Retina (tissue), 1 donor: Measurements from ENCODE around the gene CAPN1.
A peak's percentile ranks its signal among the peaks of the same experiment; 100 is the strongest.
"Not testable (repeated sequence)": the region's sequence is repeated elsewhere in the genome, so short reads cannot be mapped to it uniquely, and the experiment has no call there.

ENCODE experiments used
- DNase-seq: peaks from one replicate; pipeline ENCODE4 v3.0.0-alpha.2; 2016

The CAPN1 gene

DNA sequence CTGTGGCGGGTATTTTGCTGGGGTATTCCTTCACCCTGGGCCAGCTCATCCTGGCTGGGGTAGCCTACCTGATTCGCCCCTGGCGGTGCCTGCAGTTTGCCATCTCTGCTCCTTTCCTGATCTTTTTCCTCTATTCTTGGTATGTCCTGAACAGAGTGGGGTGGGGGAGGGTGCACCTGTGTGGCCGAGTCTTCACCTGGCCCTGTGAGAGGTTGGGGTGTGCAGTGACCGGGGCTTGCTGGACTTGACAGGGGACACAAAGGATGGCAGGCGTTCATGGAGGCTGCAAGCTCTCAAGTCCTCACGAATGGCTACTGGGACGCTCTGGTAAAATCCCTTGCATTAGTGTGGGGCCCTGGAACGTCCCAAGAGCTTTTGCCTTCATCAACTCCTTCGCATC lies 39.3 kb downstream of the CAPN1 start:
- no peak for DNase-seq

DNA sequence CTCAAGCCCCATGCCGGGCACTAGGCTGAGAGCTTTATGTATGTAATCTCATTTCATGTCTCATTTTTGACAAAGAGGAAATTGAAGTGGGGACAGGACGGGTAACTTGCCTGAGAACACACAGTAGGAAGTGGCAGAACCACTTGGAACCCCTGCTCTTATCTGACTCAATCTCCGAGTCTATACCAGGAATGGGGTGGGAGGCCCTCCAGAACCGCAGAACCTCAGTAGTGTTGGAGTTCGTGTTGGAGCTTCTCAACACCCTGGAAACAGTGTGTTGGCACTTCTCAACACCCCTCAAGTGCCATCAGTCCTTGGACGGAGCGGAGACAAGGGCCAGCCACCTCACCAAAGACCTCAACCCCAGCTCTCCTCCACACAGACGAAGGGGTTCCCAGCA lies 41.3 kb downstream of the CAPN1 start:
- DNase-seq, result no peak

DNA sequence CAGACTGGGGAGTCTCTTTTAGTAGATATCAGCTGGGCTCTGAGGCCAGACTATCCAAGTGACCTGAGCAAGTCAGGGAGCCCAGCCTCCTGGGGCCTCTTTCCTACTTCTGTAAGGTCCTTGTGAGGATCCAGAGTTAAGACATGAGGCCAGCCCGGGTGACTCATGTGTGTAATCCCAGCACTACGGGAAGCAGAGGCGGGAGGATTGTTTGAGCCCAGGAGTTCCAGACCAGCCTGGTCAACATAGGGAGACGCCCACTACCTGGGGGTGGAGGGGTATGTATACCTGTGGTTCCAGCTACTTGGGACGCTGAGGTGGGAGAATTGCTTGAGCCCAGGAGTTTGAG lies 43.2 kb downstream of the CAPN1 start:
- DNase-seq, result no peak

DNA sequence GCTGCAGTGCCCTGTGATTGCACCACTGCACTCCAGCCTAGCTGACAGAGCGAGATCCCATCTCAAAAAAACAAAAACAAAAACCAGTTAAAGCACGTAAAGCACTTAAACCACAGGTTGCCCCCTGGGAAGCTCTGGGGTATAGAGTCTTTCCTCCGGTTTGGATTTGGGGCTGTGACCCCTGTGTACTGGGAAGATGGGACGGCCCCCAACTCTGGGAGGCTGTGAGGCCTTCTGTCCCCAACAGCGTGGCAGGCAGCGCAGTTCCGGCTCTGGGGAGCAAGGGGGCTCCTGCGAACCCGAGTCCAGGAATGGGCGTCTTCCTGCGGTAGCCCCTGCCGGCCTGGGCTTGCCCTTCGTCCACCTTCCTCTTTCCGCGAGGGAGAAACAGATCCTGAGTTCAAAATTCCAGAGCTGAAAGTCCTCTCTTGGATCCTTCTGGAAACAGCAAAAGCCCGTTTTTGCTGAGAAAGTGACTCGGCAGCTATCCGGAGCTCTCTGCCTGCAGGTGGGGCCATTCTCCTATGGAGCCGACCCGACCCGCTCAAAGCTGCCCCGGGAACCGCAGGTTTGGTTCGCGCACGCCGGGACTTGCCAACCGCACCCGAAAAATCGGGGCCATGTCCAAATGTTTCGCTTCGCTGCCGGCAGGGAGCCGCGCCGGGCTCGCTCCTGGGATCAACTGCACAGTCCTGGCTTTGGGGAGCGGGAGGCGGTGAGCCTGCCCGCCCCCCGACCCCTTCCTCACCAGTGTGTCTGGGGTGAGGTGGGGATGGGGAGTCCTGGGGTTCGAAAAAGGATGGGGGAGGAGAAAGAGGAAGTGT lies 43.8 kb downstream of the CAPN1 start:
- peak; percentile 62 for DNase-seq

DNA sequence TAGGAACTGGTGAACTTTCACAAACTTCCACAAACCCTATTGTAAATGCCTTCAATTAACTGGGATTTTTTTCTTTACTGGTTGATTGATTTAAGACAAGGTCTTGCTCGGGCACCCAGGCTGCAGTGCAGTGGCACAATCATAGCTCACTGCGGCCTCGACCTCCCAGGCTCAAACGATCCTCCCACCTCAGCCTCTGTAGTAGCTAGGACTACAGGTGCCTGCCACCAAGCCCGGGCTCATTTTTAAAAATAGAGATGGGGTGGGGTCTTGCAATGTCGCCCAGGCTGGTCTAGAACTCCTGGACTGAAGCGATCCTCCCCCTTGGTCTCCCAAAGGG lies 44.3 kb downstream of the CAPN1 start:
- DNase-seq, result no peak

DNA sequence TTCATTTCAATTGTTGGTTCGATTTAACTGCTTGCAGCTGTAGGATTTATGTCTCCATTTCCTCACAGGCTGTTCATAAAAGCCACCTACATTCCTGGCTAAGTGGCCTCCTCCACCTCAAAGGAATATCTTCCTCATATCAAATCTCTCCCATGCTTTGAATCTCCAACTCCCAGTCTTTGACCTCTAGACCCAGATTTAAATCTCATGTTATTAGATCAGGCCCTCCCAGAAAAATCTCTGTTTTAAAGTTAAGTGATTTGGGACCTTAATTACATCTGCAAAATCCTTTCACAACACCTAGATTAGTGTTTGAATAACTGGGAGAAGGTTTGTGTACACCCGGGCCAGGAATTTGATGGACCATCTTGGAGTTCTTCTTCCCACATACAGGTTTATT lies 46.2 kb downstream of the CAPN1 start:
- no peak for DNase-seq

DNA sequence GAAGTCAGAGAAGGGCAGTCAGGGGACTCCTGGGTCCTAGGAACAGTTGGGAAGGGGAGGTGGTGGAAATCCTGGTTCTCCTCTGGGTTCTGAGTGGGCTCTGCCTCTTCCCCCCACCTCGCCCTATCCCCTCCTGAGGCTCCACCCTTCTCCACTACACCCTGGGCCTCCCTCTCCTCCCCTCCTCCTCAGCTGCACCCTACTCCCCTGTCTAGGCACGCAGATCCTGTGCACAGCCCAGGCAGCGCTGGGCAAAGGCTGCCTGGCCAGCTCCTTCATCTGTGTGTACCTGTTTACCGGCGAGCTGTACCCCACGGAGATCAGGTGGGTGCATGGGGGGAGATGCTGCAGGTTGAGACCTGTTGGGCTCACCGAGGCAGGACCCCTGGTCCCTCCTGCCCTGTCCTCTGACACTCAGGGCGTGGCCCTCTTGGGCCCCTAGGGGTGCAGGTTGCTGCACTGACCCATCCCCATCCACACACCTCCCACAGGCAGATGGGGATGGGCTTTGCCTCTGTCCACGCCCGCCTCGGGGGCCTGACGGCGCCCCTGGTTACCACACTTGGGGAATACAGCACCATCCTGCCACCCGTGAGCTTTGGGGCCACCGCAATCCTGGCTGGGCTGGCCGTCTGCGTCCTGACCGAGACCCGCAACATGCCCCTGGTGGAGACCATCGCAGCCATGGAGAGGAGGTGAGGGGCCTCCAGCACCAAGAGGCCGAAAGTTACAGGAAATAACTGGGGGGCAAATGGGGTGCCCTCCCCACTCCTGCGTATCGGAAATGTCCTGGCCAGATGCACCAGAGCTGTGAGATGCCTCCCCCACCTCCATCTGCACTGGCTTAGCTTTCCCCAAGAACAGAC lies 54.7 kb downstream of the CAPN1 start:
- DNase-seq, result no peak

DNA sequence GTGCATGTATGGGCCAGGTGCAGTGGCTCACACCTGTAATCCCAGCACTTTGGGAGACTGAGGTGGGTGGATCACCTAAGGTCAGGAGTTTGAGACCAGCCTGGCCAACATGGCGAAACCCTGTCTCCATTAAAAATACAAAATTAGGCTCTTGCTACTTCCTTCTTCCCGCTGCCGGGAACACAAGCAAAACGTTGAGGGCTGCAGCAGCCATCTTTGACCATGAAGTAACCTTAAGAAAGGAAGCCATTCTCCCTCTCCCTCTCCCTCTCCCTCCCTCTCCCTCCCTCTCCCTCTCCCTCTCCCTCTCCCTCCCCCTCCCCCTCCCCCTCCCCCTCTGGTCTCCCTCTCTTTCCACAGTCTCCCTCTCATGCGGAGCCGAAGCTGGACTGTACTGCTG lies 56.6 kb downstream of the CAPN1 start:
- not testable (repeated sequence) for DNase-seq

DNA sequence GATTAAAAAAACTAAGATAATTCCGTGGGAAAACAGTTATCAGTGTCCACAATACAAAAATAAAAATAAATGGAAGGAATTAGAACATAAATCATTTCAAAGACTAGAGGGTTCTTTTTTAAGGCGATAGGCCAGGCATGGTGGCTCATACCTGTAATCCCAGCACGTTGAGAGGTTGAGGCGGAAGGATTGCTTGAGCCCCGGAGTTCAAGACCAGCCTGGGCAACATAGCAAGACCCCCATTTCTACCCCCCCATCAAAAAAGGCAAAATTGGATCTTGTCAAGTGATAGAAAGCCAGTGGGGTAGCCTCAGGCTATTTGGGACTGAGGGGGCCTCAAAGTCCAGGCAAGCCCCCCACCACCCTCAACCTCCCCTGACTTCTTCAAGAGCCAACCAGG lies 59.4 kb downstream of the CAPN1 start:
- DNase-seq, result no peak

DNA sequence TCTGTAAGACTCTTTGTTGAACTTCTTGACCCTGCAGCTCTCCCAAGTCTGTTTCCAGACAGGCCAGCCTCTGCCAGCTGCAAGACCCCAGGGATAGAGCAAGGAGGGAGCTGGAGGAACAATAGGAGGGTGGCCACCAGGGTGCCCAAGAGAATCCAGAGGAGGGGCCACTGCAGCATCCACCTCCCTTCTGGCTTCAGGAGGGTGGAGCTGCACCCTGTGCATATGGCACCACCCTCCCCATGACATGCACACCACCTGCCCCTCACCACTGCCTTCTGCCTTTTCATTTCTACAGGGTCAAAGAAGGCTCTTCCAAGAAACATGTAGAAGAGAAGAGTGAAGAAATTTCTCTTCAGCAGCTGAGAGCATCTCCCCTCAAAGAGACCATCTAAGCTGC lies 60.0 kb downstream of the CAPN1 start:
- DNase-seq, result no peak

DNA sequence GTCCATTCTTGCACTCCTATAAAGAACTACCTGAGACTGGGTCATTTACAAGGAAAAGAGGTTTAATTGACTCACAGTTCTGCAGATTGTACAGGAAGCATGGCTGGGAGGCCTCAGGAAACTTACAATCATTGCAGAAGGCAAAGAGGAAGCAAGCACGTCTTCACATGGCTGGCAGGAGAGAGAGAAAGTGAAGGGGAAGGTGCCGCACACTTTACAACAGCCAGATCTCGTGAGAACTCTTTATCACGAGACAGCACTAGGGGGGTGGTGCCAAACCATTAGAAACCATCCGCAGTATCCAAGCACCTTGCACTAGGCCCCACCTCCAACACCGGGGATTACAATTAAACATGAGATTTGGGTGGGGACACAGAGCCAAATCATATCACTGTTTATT lies 60.7 kb downstream of the CAPN1 start:
- DNase-seq, result no peak

DNA sequence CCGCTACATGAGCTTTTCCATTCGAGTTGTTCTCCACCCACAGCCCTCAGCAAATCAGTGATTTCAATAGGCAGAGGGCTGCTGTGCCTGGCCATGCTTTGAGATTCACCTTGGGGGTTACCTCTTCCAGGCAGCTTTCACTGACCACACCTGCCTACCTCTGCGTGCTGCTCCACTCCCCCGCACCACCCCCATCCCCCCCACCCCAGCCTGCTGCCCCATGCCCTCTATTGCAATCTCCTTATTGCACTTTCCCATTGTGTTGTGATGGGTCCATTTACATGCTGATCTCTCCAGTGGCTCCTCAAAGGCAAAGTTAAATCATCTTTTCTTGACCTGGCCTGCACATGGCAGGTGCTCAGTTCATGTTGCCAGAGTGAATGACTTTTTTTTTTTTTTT lies 62.1 kb downstream of the CAPN1 start:
- DNase-seq, result no peak

DNA sequence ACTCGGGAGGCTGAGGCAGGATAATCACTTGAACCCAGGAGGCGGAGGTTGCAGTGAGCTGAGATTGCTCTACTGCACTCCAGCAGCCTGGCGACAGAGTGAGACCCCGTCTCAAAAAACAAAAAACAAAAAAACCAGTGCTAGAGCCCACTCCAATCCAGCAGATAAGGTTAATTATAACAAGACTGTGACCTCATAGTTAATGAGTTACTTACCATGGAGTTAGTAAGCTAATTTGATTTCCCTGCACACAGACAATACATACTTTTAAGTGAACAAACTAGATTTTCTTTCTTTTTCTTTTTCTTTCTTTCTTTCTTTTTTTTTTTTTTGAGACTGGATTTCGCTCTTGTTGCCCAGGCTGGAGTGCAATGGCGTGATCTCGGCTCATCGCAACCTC lies 63.3 kb downstream of the CAPN1 start:
- DNase-seq, result not testable (repeated sequence)

DNA sequence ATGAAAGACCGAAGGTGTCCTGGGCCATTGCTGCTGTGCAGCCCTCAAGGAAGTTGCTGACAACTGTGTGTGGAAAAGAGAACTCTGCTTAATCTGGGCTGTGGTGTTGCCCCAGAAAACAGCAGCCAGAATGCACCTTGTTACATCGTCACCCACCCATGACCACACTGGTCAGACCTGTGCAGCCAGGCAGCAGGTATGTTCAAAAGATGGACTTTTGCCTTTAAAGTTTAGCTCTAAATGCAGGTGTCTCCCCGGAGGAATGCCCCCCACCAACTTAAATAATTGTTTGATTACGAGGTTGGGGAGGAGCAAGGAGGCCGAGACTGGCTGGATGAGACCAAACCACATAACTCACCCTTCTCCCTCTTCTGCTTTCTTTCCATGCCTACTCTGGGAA lies 64.8 kb downstream of the CAPN1 start:
- no peak for DNase-seq

DNA sequence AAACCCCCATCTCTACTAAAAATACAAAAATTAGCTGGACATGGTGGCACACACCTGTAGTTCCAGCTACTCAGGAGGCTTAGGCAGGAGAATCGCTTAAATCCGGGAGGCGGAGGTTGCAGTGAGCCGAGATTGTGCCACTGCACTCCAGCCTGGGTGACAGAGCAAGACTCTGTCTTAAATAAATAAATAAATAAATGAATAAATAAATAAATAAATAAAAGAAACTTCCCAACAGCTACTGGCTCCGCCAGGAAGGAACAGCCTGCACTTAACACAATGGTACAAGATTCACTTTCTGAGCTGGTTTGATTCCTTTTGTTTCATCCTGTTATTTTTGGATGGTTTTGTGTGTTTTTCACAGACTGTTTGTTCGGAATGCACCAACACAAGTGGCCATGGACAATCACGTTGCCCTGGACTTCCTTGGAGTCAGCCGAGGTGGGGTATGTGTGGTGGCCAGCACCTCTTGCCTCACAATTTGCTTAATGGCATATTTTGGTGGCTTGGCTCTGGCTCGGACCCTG lies 66.5 kb downstream of the CAPN1 start:
- DNase-seq, result not testable (repeated sequence)

DNA sequence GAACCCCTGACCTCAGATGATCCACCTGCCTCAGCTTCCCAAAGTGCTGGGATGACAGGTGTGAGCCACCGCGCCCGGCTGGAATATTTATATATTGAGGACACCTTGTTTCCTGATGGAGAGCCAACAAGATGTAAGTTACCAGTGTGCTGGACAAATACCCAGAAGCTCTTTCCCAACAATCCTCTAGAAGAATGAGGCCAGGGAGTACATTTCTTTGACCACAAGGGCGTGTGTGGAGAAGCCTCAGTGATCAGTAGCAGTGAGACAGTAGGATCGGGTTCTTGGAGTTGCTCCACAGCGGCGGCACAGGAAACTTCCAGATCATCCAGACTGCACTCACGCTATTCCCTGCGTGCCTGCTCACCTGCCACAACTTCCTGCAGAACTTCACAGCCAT lies 69.7 kb downstream of the CAPN1 start:
- DNase-seq, result no peak

DNA sequence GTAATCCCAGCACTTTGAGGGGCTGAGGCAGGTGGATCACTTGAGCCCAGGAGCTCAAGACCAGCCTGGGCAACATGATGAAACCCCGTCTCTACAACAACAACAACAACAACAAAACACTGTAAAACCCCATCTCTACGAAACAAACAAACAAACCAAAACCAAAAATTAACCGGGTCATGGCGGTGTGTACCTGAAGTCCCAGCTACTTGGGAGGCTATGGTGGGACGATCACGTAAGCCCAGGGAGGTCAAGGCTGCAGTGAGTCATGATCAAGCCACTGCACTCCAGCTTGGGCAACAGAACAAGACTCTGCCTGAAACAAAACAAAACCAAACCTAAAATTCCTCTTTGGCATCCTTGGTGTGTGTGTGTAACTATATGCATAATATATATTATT lies 73.0 kb downstream of the CAPN1 start:
- DNase-seq, result no peak

DNA sequence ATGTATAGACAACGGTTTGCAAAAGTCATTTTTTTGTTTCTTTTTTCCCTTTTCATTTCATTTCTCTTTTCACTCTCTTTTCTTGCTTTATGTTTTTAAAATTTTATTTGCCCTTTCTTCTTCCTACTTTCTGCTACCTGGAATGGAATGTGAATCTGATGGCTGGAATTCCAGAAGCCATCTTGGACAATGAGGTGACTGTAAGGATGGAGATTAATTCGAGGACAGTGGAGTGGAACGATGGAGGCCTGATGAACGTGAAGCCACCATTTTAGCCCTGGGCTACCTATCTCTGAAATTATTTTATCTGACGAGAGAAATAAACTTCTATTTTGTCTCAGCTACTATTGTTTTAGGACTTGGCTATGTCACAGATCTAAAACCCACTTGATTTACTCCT lies 77.3 kb downstream of the CAPN1 start:
- no peak for DNase-seq

DNA sequence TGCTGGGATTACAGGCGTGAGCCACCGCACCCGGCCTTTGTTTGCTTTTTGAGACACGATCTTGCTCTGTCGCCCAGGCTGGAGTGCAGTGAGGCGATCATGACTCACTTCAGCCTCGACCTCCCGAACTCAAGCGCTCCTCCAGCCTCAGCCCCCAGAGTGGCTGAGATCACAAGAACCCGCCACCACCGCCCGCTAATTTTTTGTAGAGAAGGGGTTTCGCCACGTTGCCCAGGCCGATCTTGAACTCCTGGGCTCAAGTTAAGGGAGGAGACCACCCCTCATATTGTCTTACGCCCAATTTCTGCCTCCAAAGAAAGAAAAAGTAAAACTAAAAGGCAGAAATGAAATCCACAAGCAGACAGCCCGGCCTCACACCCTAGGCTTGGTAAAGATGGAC lies 78.6 kb downstream of the CAPN1 start:
- DNase-seq, result no peak

DNA sequence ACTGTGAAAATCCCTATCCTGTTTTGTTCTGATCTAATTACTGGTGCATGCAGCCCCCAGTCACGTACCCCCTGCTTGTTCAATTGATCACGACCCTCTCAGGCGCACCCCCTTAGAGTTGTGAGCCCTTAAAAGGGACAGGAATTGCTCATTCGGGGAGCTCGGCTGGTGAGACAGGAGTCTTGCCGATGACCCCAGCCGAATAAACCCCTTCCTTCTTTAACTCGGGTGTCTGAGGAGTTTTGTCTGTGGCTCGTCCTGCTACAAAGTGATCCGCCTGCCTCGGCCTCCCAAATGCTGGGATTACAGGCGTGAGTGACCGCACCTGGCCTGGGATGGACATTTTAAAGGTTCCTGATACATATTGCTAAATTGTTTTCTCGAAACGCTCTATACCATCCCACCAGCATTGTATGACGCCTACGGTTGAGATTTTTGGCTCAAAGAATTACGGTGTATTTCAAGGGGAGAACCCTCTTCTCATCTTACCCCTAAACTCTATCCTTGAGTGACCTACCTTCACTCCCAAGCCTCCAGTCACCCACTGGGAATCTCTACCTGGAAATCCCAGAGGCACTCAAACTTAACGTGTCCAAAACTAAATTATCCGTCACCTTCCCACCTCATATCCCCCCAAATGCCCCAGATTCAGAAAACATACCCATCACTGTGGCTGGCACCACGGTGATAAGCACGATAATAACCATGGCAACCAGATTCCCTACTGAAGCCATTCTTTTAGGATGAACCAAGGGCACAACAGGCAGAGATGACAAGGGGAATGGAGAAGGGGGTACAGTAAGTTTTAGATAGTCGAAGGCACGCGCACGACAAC lies 79.2 kb downstream of the CAPN1 start:
- DNase-seq, result no peak
